GM23248 (cell line): Measurements from ENCODE around the gene UGGT1. TPM values are rescaled to one million over a fixed set of nuclear protein-coding genes. Genes with fewer than 3 reads are reported as not detected.

Experiments used
- DNase-seq: peaks from one replicate; pipeline ENCODE4 v3.0.0-alpha.2; 2015
- H2AFZ ChIP-seq: fragments of 200-600 bp; sonication (generic); 2 replicates; pipeline ENCODE4 v1.6.1; 2016; ENCODE audit warnings: antibody characterized with exemption
- H3F3A ChIP-seq: fragments of 200-600 bp; sonication (generic); 2 replicates; pipeline ENCODE4 v1.6.1; 2016; ENCODE audit warnings: mild to moderate bottlenecking, antibody characterized with exemption, mixed run types; ENCODE audit not compliant: insufficient read depth
- H3K27ac ChIP-seq: fragments of 200-600 bp; sonication (generic); 2 replicates; pipeline ENCODE4 v1.5.1; 2016; ENCODE audit warnings: mild to moderate bottlenecking
- H3K27me3 ChIP-seq: fragments of 200-600 bp; sonication (generic); replicated peaks from 2 replicates; pipeline ENCODE4 v1.6.1; 2016; ENCODE audit warnings: mild to moderate bottlenecking; ENCODE audit not compliant: insufficient read depth
- H3K36me3 ChIP-seq: fragments of 200-600 bp; sonication (generic); 2 replicates; pipeline ENCODE4 v1.6.1; 2016; ENCODE audit warnings: low read depth, mild to moderate bottlenecking
- H3K4me1 ChIP-seq: fragments of 200-600 bp; sonication (generic); 2 replicates; pipeline ENCODE4 v1.6.1; 2016; ENCODE audit warnings: mild to moderate bottlenecking; ENCODE audit not compliant: insufficient read depth
- H3K4me2 ChIP-seq: fragments of 200-600 bp; sonication (generic); one replicate; pipeline ENCODE4 v1.6.1; 2016; ENCODE audit warnings: mild to moderate bottlenecking; ENCODE audit not compliant: unreplicated experiment
- H3K4me3 ChIP-seq: fragments of 200-600 bp; sonication (generic); 2 replicates; pipeline ENCODE4 v1.5.1; 2016; ENCODE audit warnings: mild to moderate bottlenecking
- H3K79me2 ChIP-seq: fragments of 200-600 bp; sonication (generic); 2 replicates; pipeline ENCODE4 v1.6.1; 2016; ENCODE audit warnings: mild to moderate bottlenecking; ENCODE audit not compliant: insufficient read depth
- H3K9ac ChIP-seq: fragments of 200-600 bp; sonication (generic); 2 replicates; pipeline ENCODE4 v1.6.1; 2016; ENCODE audit warnings: mild to moderate bottlenecking
- H3K9me2 ChIP-seq: fragments of 200-600 bp; sonication (generic); 2 replicates; pipeline ENCODE4 v1.6.1; 2016; ENCODE audit warnings: mixed run types, mild to moderate bottlenecking, moderate library complexity; ENCODE audit not compliant: insufficient read depth
- H3K9me3 ChIP-seq: fragments of 200-600 bp; sonication (generic); one replicate; pipeline ENCODE4 v1.6.1; 2017; ENCODE audit warnings: low read depth
- H4K20me1 ChIP-seq: fragments of 200-600 bp; sonication (generic); 2 replicates; pipeline ENCODE4 v1.6.0; 2016; ENCODE audit not compliant: insufficient read depth
- EZH2 ChIP-seq: fragments of 200-600 bp; sonication (generic); IDR thresholded peaks from 2 replicates; pipeline ENCODE4 v1.6.1; 2018; ENCODE audit warnings: antibody characterized with exemption, mild to moderate bottlenecking; ENCODE audit not compliant: insufficient read depth, poor library complexity, severe bottlenecking
- EZH2phosphoT487 ChIP-seq: fragments of 200-600 bp; sonication (generic); IDR thresholded peaks from 2 replicates; pipeline ENCODE4 v1.6.1; 2018; ENCODE audit warnings: antibody characterized with exemption, moderate library complexity, mild to moderate bottlenecking, low read depth; ENCODE audit not compliant: insufficient read depth
- WGBS, 2 experiments: methylation state at CpG; one replicate each; pipeline ENCODE4 v1.1.6; 2015 to 2017; ENCODE audit warnings: low lambda C conversion rate in 2 of 2, low coverage in 1 of 2; ENCODE audit errors: missing lambda C conversion rate in 2 of 2; 5-methylcytosine and 5-hydroxymethylcytosine counted together
- in situ Hi-C: fragments of 300-500 bp; cut with MboI; formaldehyde crosslinking; loops from 2 replicates; pipeline ENCODE4 v1.15.0; 2020
- polyA plus RNA-seq: library from polyadenylated mRNA; unstranded; fragments of >200 nt; fragmentation: Nextera tagmentation; extraction: Ambion mirVana; gene quantifications from 2 replicates; pipeline ENCODE4 v1.2.1, GENCODE V29; 2016
- small RNA-seq: library from RNA; depleted of rRNA; stranded (forward); fragments of <200 nt; gene quantifications from one replicate; pipeline ENCODE3, GENCODE V24; 2014; ENCODE audit warnings: low read depth, low replicate concordance
- total RNA-seq: library from RNA; depleted of rRNA; stranded (reverse); fragments of >200 nt; shearing (Covaris generic); gene quantifications from 2 replicates; pipeline ENCODE4 v1.2.3, GENCODE V29; 2014; rRNA removed

UGGT1 gene
- total and polyA plus RNA-seq, 2 experiments from 2014 or later, result 16.9 to 53.6 TPM

DNA sequence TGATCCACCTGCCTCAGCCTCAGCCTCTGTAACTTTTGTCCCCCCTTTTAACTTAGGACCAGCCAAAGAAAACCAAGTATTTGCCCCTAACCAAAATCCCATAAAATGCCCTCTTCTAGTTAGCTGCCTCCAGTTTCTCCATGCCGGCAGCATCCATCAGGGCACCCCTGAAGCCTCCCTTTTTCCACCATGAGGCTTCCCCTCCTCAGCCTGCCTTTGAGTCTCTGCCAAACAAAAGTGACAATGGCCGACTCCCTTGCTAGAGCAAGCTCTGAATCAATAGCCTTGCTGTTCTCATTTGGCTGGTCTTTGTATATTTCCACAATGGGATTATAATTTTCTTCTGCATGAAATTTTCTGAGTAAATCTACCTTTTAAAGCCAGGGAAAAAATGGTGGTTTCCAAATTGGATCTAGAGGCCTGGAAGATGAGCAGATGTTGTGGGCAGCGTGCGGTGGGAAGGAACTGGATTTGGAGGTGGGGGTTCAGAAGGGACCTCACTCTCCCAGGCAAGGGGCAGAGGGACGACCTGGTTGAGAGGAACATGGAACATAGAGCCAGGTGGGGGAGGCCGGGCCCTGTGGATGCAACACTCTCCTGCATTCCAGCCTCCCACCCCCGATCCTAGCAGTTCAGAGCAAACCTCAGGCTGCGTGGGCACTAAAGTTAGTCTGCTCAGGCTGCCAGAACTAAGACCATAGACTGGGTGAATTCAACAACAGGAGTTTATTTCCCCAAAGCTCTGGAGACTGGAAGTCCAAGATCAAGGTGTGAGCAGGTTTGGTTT, 147.1 kb downstream of the UGGT1 start:
- no peak overlapping the region for H3K4me2 ChIP-seq
- no peaks in the 10 kb centered on the region for H3K9me2 ChIP-seq
- H3K36me3 ChIP-seq, result no peaks in the 10 kb centered on the region
- peaks cover 17% of the 10 kb centered on the region for H3F3A ChIP-seq
- H3K4me3 ChIP-seq, result no peak overlapping the region
- H3K27me3 ChIP-seq, result peaks cover 17% of the 10 kb centered on the region; the same call in 1 of the 2 replicates
- no peak overlapping the region for H2AFZ ChIP-seq
- H4K20me1 ChIP-seq, result no peaks in the 10 kb centered on the region
- WGBS, 2 experiments, result 75 to 83% methylated on average over 7 to 8 of the region's 8 CpGs
- in situ Hi-C loops, result no loop called here
- H3K9ac ChIP-seq, result no peak overlapping the region
- no peak for DNase-seq
- no peak overlapping the region for H3K27ac ChIP-seq
- no peaks in the 10 kb centered on the region for H3K9me3 ChIP-seq
- peaks cover 17% of the 10 kb centered on the region for H3K4me1 ChIP-seq
- TF ChIP-seq EZH2phosphoT487 (no peak), EZH2 (no peak)
- no peaks in the 10 kb centered on the region for H3K79me2 ChIP-seq

DNA sequence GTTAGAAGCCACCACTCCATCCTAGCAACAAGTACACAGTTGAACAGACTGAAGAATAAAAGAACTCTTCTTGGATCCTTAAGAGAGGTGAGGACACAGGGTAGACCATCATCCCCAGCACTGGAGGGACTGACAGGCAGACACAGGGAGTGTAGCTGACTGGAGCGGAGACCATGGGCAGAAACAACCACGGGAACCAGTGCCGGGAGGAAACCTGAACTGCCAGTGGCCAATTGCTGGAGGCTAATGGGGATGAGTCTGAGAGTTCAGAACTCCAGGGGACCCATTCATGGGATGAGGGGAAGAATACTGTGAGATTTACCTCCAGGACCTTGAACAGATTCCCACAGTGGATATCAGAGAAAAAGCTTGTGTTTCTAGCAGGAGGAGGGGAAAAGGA, 150.9 kb downstream of the UGGT1 start:
- H3K79me2 ChIP-seq, result no peaks in the 10 kb centered on the region
- in situ Hi-C loops, result no loop called here
- H3K9me2 ChIP-seq, result no peaks in the 10 kb centered on the region
- no peak overlapping the region for H2AFZ ChIP-seq
- H3F3A ChIP-seq, result peaks cover 10% of the 10 kb centered on the region
- no peak overlapping the region for H3K4me3 ChIP-seq
- H3K27me3 ChIP-seq, result peaks cover 14% of the 10 kb centered on the region; the same call in 1 of the 2 replicates
- H3K36me3 ChIP-seq, result no peaks in the 10 kb centered on the region
- H3K4me2 ChIP-seq, result no peak overlapping the region
- H3K27ac ChIP-seq, result no peak overlapping the region
- 58 to 75% methylated on average over 3 of the region's 3 CpGs for whole genome bisulfite sequencing, 2 experiments
- no peaks in the 10 kb centered on the region for H4K20me1 ChIP-seq
- H3K9ac ChIP-seq, result no peak overlapping the region
- no peak for DNase-seq
- TF ChIP-seq EZH2, result no peak
- no peak for TF ChIP-seq EZH2phosphoT487
- peaks cover 10% of the 10 kb centered on the region for H3K4me1 ChIP-seq
- H3K9me3 ChIP-seq, result no peaks in the 10 kb centered on the region

Small RNA genes within 50 kb of the gene (small RNA-seq; reads per million reads assigned to genes)
- not detected for gene AC108059.2
- gene AC108059.3, result not detected
- not detected for gene DYNLT3P2
- gene RF00019, result not detected

Other genes with a start within 250 kb of the UGGT1 start
- 12.8 and 17.2 TPM in 2 replicates for gene POLR2D, start 233.0 kb upstream of the UGGT1 start, total RNA-seq
- gene POLR2D, start 233.0 kb upstream of the UGGT1 start, polyA plus RNA-seq, result 36.0 and 41.7 TPM in 2 replicates
- gene AMMECR1L, start 205.2 kb upstream of the UGGT1 start, total RNA-seq, result 19.0 and 20.9 TPM in 2 replicates
- gene AMMECR1L, start 205.2 kb upstream of the UGGT1 start, polyA plus RNA-seq, result 13.2 TPM in 2 replicates
- 5.5 and 9.7 TPM in 2 replicates for gene SAP130, start 63.1 kb upstream of the UGGT1 start, total RNA-seq
- 8.6 and 8.7 TPM in 2 replicates for gene SAP130, start 63.1 kb upstream of the UGGT1 start, polyA plus RNA-seq
- gene HS6ST1, start 227.7 kb downstream of the UGGT1 start, total RNA-seq, result 27.3 and 35.8 TPM in 2 replicates
- 3.3 and 4.0 TPM in 2 replicates for gene HS6ST1, start 227.7 kb downstream of the UGGT1 start, polyA plus RNA-seq